Measurements from ENCODE around the gene GPR137.

GPR137 gene

GRCh38 chr11:64284048-64284961 is 1.3 kb upstream of the GPR137 start, which contains the start of gene BAD (continued):
- TF ChIP-seq, protein P1, sequence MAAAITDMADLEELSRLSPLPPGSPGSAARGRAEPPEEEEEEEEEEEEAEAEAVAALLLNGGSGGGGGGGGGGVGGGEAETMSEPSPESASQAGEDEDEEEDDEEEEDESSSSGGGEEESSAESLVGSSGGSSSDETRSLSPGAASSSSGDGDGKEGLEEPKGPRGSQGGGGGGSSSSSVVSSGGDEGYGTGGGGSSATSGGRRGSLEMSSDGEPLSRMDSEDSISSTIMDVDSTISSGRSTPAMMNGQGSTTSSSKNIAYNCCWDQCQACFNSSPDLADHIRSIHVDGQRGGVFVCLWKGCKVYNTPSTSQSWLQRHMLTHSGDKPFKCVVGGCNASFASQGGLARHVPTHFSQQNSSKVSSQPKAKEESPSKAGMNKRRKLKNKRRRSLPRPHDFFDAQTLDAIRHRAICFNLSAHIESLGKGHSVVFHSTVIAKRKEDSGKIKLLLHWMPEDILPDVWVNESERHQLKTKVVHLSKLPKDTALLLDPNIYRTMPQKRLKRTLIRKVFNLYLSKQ (tag by site-specific recombination; IDR thresholded peaks at IDR 0.05; ENCODE audit: borderline replicate concordance), result no peak
- no peak for TF ChIP-seq ZNF473 (tag by site-specific recombination; IDR thresholded peaks at IDR 0.05)
- TF ChIP-seq ZNF391 (tag by site-specific recombination; IDR thresholded peaks at IDR 0.05; ENCODE audit: borderline replicate concordance, low read depth), result no peak
- no peak for TF ChIP-seq HOXC10 (CRISPR knock-in tag; IDR thresholded peaks at IDR 0.05)
- TF ChIP-seq ZSCAN30 (tag by site-specific recombination; IDR thresholded peaks at IDR 0.05), result 0 out of 2 replicates have a peak, but pooled peaks have one; percentile 13
- TF ChIP-seq, protein P2, sequence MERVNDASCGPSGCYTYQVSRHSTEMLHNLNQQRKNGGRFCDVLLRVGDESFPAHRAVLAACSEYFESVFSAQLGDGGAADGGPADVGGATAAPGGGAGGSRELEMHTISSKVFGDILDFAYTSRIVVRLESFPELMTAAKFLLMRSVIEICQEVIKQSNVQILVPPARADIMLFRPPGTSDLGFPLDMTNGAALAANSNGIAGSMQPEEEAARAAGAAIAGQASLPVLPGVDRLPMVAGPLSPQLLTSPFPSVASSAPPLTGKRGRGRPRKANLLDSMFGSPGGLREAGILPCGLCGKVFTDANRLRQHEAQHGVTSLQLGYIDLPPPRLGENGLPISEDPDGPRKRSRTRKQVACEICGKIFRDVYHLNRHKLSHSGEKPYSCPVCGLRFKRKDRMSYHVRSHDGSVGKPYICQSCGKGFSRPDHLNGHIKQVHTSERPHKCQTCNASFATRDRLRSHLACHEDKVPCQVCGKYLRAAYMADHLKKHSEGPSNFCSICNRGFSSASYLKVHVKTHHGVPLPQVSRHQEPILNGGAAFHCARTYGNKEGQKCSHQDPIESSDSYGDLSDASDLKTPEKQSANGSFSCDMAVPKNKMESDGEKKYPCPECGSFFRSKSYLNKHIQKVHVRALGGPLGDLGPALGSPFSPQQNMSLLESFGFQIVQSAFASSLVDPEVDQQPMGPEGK (tag by site-specific recombination; IDR thresholded peaks at IDR 0.05), result peak; percentile 64; the same call in 1 of the 2 replicates
- no peak for TF ChIP-seq ZNF354C (tag by site-specific recombination; IDR thresholded peaks at IDR 0.05; ENCODE audit: borderline replicate concordance, low read depth)
- TF ChIP-seq ZBTB21 (tag by site-specific recombination; IDR thresholded peaks at IDR 0.05), result peak; percentile 23; the same call in 1 of the 2 replicates
- no peak; the same call in 1 of the 2 replicates for TF ChIP-seq IKZF3 (tag by site-specific recombination; IDR thresholded peaks at IDR 0.05)
- TF ChIP-seq ZNF585B (tag by site-specific recombination; IDR thresholded peaks at IDR 0.05), result no peak
- no peak for TF ChIP-seq GLIS1 (tag by site-specific recombination; IDR thresholded peaks at IDR 0.05)
- TF ChIP-seq, protein P3, sequence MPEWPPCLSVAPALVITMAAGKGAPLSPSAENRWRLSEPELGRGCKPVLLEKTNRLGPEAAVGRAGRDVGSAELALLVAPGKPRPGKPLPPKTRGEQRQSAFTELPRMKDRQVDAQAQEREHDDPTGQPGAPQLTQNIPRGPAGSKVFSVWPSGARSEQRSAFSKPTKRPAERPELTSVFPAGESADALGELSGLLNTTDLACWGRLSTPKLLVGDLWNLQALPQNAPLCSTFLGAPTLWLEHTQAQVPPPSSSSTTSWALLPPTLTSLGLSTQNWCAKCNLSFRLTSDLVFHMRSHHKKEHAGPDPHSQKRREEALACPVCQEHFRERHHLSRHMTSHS (tag by site-specific recombination; IDR thresholded peaks at IDR 0.05), result no peak
- peak; percentile 28; the same call in 1 of the 2 replicates for TF ChIP-seq ZNF629 (tag by site-specific recombination; IDR thresholded peaks at IDR 0.05)
- peak; percentile 61; the same call in 1 of the 2 replicates for TF ChIP-seq SP3 (tag by site-specific recombination; IDR thresholded peaks at IDR 0.05)
- no peak for TF ChIP-seq ZNF510 (tag by site-specific recombination; IDR thresholded peaks at IDR 0.05; ENCODE audit: insufficient replicate concordance)
- peak; percentile 93 for TF ChIP-seq ZNF335 (tag by site-specific recombination; conservative IDR thresholded peaks at IDR 0.05)
- no peak for TF ChIP-seq ZNF701 (tag by site-specific recombination; IDR thresholded peaks at IDR 0.05)
- no peak for TF ChIP-seq ZNF155 (tag by site-specific recombination; IDR thresholded peaks at IDR 0.05)
- no peak; the same call in 1 of the 2 replicates for TF ChIP-seq ZEB2 (tag by site-specific recombination; IDR thresholded peaks at IDR 0.05)
- no peak for TF ChIP-seq ZNF16 (tag by site-specific recombination; IDR thresholded peaks at IDR 0.05; ENCODE audit: low read depth)
